WTC11 (cell line): Measurements from ENCODE around the gene CLMP.

Experiments
- ATF2 ChIP-seq: sonication (generic); formaldehyde crosslinking; IDR thresholded peaks from 2 replicates; pipeline ENCODE4 v1.8.1; 2022; ENCODE audit warnings: low read depth, missing genetic modification reagents, borderline replicate concordance
- ATF3 ChIP-seq: sonication (generic); formaldehyde crosslinking; conservative IDR thresholded peaks from 2 replicates; pipeline ENCODE4 v1.8.1; 2022; ENCODE audit warnings: mild to moderate bottlenecking, missing genetic modification reagents
- CBFB ChIP-seq: sonication (generic); formaldehyde crosslinking; IDR thresholded peaks from 2 replicates; pipeline ENCODE4 v1.8.1; 2022; ENCODE audit warnings: mild to moderate bottlenecking, low read depth, missing genetic modification reagents
- CTCF ChIP-seq: fragments of 200-600 bp; IDR thresholded peaks from 2 replicates; pipeline ENCODE4 v1.8.0; 2022; ENCODE audit warnings: antibody characterized with exemption
- E2F4 ChIP-seq: sonication (generic); formaldehyde crosslinking; IDR thresholded peaks from 2 replicates; pipeline ENCODE4 v1.8.1; 2022; ENCODE audit warnings: low read depth, mild to moderate bottlenecking, moderate library complexity, missing genetic modification reagents, borderline replicate concordance
- MYBL2 ChIP-seq: sonication (generic); formaldehyde crosslinking; IDR thresholded peaks from 2 replicates; pipeline ENCODE4 v1.8.1; 2023; ENCODE audit warnings: mild to moderate bottlenecking, moderate library complexity, missing genetic modification reagents
- NR1H2 ChIP-seq: sonication (generic); formaldehyde crosslinking; IDR thresholded peaks from 2 replicates; pipeline ENCODE4 v1.9.0; 2021; ENCODE audit warnings: mild to moderate bottlenecking, moderate library complexity, missing genetic modification reagents
- SMAD4 ChIP-seq: sonication (generic); formaldehyde crosslinking; IDR thresholded peaks from 2 replicates; pipeline ENCODE4 v1.8.0; 2022; ENCODE audit warnings: mild to moderate bottlenecking, missing genetic modification reagents
- TEAD4 ChIP-seq: sonication (generic); formaldehyde crosslinking; IDR thresholded peaks from 2 replicates; pipeline ENCODE4 v1.8.0; 2022; ENCODE audit warnings: mild to moderate bottlenecking, missing genetic modification reagents

GRCh38 chr11:123212406-123212805 is 17.4 kb upstream of the CLMP start:
- TF ChIP-seq CTCF, result no peak
- no peak for TF ChIP-seq SMAD4 (CRISPR knock-in tag)
- TF ChIP-seq CBFB, result no peak
- TF ChIP-seq E2F4 (CRISPR knock-in tag), result no peak
- no peak for TF ChIP-seq ATF2 (CRISPR knock-in tag)
- TF ChIP-seq NR1H2 (CRISPR knock-in tag), result no peak
- no peak for TF ChIP-seq ATF3 (CRISPR knock-in tag)
- no peak for TF ChIP-seq MYBL2
- no peak for TF ChIP-seq TEAD4 (CRISPR knock-in tag)
